Inferior parietal cortex (tissue), 1 donor: Measurements from ENCODE around the gene LTBP3.

Source experiments
- DNase-seq: peaks from one replicate; pipeline ENCODE4 v3.0.0-alpha.2; 2016; ENCODE audit errors: extremely low spot score

LTBP3 gene

GRCh38 chr11:65585396-65586246 is 27.5 kb upstream of the LTBP3 start:
- no peak for DNase-seq

GRCh38 chr11:65584723-65585171 is 26.6 kb upstream of the LTBP3 start:
- no peak for DNase-seq

GRCh38 chr11:65584106-65584505 is 25.9 kb upstream of the LTBP3 start:
- no peak for DNase-seq

- DNase-seq, result no peak
These were observed 25.4 kb upstream of the LTBP3 start for GRCh38 chr11:65583589-65583988.

GRCh38 chr11:65581928-65582327 is 23.8 kb upstream of the LTBP3 start:
- no peak for DNase-seq

GRCh38 chr11:65580756-65581155 is 22.6 kb upstream of the LTBP3 start:
- no peak for DNase-seq

GRCh38 chr11:65580031-65580692 is 22.0 kb upstream of the LTBP3 start:
- DNase-seq, result no peak

- no peak for DNase-seq
These were observed 21.1 kb upstream of the LTBP3 start for GRCh38 chr11:65579291-65579690.

- DNase-seq, result no peak
These were observed 20.5 kb upstream of the LTBP3 start for GRCh38 chr11:65578667-65579066.

GRCh38 chr11:65578134-65578533 is 20.0 kb upstream of the LTBP3 start:
- no peak for DNase-seq

- DNase-seq, result no peak
These were observed 19.6 kb upstream of the LTBP3 start for GRCh38 chr11:65577756-65578109.

- no peak for DNase-seq
These were observed 19.0 kb upstream of the LTBP3 start for GRCh38 chr11:65576867-65577755.

GRCh38 chr11:65576232-65576866 is 18.2 kb upstream of the LTBP3 start:
- DNase-seq, result no peak

GRCh38 chr11:65575568-65576231 is 17.5 kb upstream of the LTBP3 start, which contains the start of gene EHBP1L1:
Gene EHBP1L1 (plus strand): TSS chr11:65576053. CDS start chr11:65576303, 250 bp downstream.
- DNase-seq, result no peak

- DNase-seq, result no peak
These were observed 16.8 kb upstream of the LTBP3 start for GRCh38 chr11:65574811-65575567.

- peak; percentile 77 for DNase-seq
These were observed 16.1 kb upstream of the LTBP3 start for GRCh38 chr11:65574109-65574810.

GRCh38 chr11:65573391-65574079 is 15.4 kb upstream of the LTBP3 start:
- no peak for DNase-seq

GRCh38 chr11:65572356-65573051 is 14.3 kb upstream of the LTBP3 start, which contains the start of gene FAM89B:
Gene FAM89B (plus strand): TSS chr11:65572538. CDS start chr11:65572670, 132 bp downstream.
- DNase-seq, result peak; percentile 83
